Fibroblast of lung (primary cell): ENCODE data around the gene CFAP161. TPM values are rescaled to one million over a fixed set of nuclear protein-coding genes. Genes with fewer than 3 reads are reported as not detected.

Source experiments
- DNase-seq, 2 donors: peaks; one replicate each; pipeline versions ENCODE4 v3.0.0 to v3.0.0-alpha.2; 2010; ENCODE audit warnings: low read depth in 2 of 2
- H2AFZ ChIP-seq: 2 replicates; pipeline ENCODE4 v1.5.1; 2012; ENCODE audit warnings: low read length, control low read depth, inconsistent platforms
- H3K27ac ChIP-seq: 2 replicates; pipeline ENCODE4 v1.5.1; 2011; ENCODE audit warnings: low read length, control low read depth; ENCODE audit not compliant: insufficient read depth
- H3K27me3 ChIP-seq: 2 replicates; pipeline ENCODE4 v1.5.1; 2011; ENCODE audit warnings: mild to moderate bottlenecking, low read length; ENCODE audit not compliant: control insufficient read depth, insufficient read depth
- H3K36me3 ChIP-seq: 2 replicates; pipeline ENCODE4 v1.5.1; 2011; ENCODE audit warnings: low read length; ENCODE audit not compliant: control insufficient read depth, insufficient read depth
- H3K4me1 ChIP-seq: 2 replicates; pipeline ENCODE4 v1.5.1; 2011; ENCODE audit warnings: low read length; ENCODE audit not compliant: control insufficient read depth, insufficient read depth; ENCODE audit errors: extremely low read depth
- H3K4me2 ChIP-seq: 2 replicates; pipeline ENCODE4 v1.5.1; 2011; ENCODE audit warnings: low read length, control low read depth; ENCODE audit not compliant: insufficient read depth; ENCODE audit errors: extremely low read depth
- H3K4me3 ChIP-seq, 4 experiments: fragments of 200-600 bp in 1 of 4; sonication (generic) in 1 of 4; replicated peaks in 1 of 4; 2 replicates each; pipeline ENCODE4 v1.5.1; 2011 to 2016; ENCODE audit warnings: low read length in 4 of 4, low read depth in 3 of 4, mild to moderate bottlenecking in 3 of 4, control low read depth in 2 of 4, inconsistent platforms in 1 of 4, mixed read lengths in 1 of 4; ENCODE audit not compliant: insufficient read depth in 1 of 4; ENCODE audit errors: control extremely low read depth in 1 of 4
- H3K79me2 ChIP-seq: 2 replicates; pipeline ENCODE4 v1.5.1; 2012; ENCODE audit warnings: mild to moderate bottlenecking, low read length, inconsistent platforms; ENCODE audit not compliant: control insufficient read depth, insufficient read depth
- H3K9ac ChIP-seq: 2 replicates; pipeline ENCODE4 v1.5.1; 2011; ENCODE audit warnings: mild to moderate bottlenecking, low read length, control low read depth; ENCODE audit not compliant: insufficient read depth
- H3K9me3 ChIP-seq: 2 replicates; pipeline ENCODE4 v1.5.1; 2012; ENCODE audit warnings: low read depth, low read length; ENCODE audit not compliant: control insufficient read depth, insufficient read depth
- H4K20me1 ChIP-seq: 2 replicates; pipeline ENCODE4 v1.5.1; 2011; ENCODE audit warnings: low read length; ENCODE audit not compliant: control insufficient read depth, insufficient read depth; ENCODE audit errors: extremely low read depth
- EZH2 ChIP-seq: IDR thresholded peaks from 2 replicates; pipeline ENCODE4 v1.5.1; 2012; ENCODE audit warnings: low read length, control low read depth, mild to moderate bottlenecking; ENCODE audit errors: missing control alignments
- polyA plus RNA-seq, 2 donors: library from polyadenylated mRNA; depleted of rRNA in 1 of 2; stranded (reverse) in 1 of 2; unstranded in 1 of 2; fragments of >200 nt; gene quantifications; 2 replicates each; pipeline ENCODE4 v1.2.1, GENCODE V29; 2011 to 2012; ENCODE audit warnings: missing spikeins in 1 of 2
- total RNA-seq: library from RNA; depleted of rRNA; stranded (reverse); fragments of >200 nt; gene quantifications from 2 replicates; pipeline ENCODE4 v1.2.1, GENCODE V29; 2014
- TF ChIP-seq, protein P1 (sequence below), 2 donors: IDR thresholded peaks in 1 of 2; conservative IDR thresholded peaks in 1 of 2; 1 replicate in 1 of 2; 2 replicates in 1 of 2; pipeline ENCODE4 v1.5.1; 2011 to 2012; ENCODE audit warnings: low read length in 2 of 2, control low read depth in 1 of 2, inconsistent platforms in 1 of 2, low read depth in 1 of 2, mild to moderate bottlenecking in 1 of 2

The CFAP161 gene
- total and polyA plus RNA-seq, 2 donors (not counting 1 experiment from before 2014, with no cell fraction given) = 0.17 TPM; not detected in 1

DNA sequence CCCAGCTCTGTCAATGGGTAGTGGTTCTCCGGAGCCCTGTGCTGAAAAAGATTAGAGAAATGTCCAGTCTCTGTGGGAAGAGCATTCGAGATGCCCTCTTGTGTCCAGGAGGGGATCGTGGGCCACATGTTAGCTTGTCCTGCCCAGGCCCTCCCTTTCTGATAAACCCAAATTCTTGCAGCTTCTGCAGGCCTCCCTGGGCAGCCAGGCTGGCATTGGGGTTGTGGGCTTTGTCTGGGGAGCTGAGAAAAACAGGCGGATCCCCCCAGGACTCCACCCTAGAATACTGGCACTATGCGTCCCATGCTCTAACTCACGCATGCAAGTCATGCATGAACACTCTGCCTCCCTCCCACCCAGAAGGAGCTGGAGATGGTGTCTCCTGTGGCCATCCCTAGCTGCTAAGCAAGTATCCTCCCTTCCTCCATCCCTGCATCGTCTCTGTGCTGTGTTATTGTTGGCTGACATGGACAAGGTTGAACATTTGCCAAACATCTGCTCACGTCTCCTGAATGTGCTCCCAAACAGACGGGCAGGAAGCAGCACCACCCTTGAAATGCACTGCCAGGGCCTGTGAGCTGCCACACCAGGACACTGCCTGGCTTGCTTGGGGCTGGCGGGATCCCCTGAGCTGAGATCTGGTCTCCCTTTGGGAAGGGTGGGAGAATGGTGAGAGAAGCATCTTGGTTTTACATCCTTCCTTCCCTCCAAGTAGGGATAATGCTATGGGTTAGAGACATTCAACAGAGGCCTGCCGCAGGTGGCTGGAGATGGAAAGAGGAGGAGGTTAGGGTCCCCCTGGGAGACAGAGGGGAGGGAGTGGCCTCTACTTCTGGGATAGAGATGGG, 26.5 kb downstream of the CFAP161 start:
- no peak overlapping the region for H3K4me3 ChIP-seq
- no peaks in the 10 kb centered on the region for H3K9me3 ChIP-seq
- TF ChIP-seq, protein P1, sequence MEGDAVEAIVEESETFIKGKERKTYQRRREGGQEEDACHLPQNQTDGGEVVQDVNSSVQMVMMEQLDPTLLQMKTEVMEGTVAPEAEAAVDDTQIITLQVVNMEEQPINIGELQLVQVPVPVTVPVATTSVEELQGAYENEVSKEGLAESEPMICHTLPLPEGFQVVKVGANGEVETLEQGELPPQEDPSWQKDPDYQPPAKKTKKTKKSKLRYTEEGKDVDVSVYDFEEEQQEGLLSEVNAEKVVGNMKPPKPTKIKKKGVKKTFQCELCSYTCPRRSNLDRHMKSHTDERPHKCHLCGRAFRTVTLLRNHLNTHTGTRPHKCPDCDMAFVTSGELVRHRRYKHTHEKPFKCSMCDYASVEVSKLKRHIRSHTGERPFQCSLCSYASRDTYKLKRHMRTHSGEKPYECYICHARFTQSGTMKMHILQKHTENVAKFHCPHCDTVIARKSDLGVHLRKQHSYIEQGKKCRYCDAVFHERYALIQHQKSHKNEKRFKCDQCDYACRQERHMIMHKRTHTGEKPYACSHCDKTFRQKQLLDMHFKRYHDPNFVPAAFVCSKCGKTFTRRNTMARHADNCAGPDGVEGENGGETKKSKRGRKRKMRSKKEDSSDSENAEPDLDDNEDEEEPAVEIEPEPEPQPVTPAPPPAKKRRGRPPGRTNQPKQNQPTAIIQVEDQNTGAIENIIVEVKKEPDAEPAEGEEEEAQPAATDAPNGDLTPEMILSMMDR (conservative IDR thresholded peaks at IDR 0.05 in 1 of 2, IDR thresholded peaks at IDR 0.05 in 1 of 2; ENCODE audit: low read depth in 1 of 2, low read length in 2 of 2) = no peak
- H4K20me1 ChIP-seq = no peaks in the 10 kb centered on the region
- H3K27ac ChIP-seq = peak overlapping the region; percentile 39
- H3K79me2 ChIP-seq = no peaks in the 10 kb centered on the region
- peaks cover 31% of the 10 kb centered on the region for H3K4me1 ChIP-seq
- H3K36me3 ChIP-seq = no peaks in the 10 kb centered on the region
- peak overlapping the region; percentile 29 for H2AFZ ChIP-seq
- peak; percentile 68 to 97 for DNase-seq
- no peaks in the 10 kb centered on the region for H3K27me3 ChIP-seq
- H3K9ac ChIP-seq = no peak overlapping the region
- H3K4me2 ChIP-seq = peak overlapping the region; percentile 7

DNA sequence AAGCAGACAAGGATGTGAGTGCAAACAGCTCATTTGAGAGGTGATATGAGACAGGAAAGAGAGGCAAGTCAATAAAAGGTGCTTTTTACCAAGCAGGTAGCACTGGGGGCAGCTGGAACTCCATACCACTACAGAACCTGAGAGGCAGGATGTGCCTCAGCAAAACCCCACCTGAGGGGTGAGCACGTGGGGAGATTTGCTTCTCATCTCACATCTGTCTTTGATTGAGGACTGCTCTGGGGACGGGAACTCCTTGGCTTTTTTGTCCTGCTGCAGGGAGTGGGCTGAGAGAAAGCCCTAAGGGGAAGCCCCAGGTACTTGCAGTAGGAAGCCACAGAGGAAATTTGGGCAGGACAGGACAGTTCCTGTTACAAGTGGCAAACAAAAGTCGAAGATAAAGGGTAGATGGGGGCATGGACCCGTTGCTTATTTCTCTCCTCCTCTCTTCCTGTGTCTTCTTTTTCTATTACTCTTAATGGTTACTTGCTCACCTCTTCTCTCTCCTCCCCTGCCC, 27.1 kb downstream of the CFAP161 start:
- H3K9me3 ChIP-seq = no peaks in the 10 kb centered on the region
- H4K20me1 ChIP-seq = no peaks in the 10 kb centered on the region
- H3K4me3 ChIP-seq = no peak overlapping the region
- TF ChIP-seq EZH2 = no peak
- TF ChIP-seq, protein P1 (conservative IDR thresholded peaks at IDR 0.05 in 1 of 2, IDR thresholded peaks at IDR 0.05 in 1 of 2; ENCODE audit: low read depth in 1 of 2, low read length in 2 of 2) = no peak
- DNase-seq = no peak
- H2AFZ ChIP-seq = no peak overlapping the region
- H3K4me2 ChIP-seq = no peak overlapping the region
- no peaks in the 10 kb centered on the region for H3K79me2 ChIP-seq
- H3K27ac ChIP-seq = peak overlapping the region; percentile 39
- no peaks in the 10 kb centered on the region for H3K36me3 ChIP-seq
- peaks cover 31% of the 10 kb centered on the region for H3K4me1 ChIP-seq
- H3K9ac ChIP-seq = no peak overlapping the region
- H3K27me3 ChIP-seq = no peaks in the 10 kb centered on the region

DNA sequence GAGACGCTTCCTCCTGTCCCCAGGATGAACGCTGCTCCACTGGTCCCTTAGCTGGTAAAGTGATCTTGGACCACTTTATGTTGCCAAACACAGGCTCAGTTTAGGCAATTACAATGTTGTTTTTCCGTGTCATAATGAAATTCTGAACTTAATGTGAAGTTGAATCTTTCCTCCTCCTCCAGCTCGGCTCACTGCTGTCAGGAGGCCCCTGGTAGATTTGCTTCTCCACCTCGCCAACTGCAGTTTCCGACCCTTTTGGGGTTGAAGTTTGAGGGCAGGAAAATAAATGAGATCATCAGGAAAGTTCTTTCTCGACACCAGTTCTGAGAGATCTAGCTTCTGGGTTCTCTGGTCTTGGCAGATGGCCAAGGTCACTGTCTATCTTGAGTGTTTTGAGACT, 27.8 kb downstream of the CFAP161 start:
- Histone ChIP-seq H3K9me3 (no peaks in the 10 kb centered on the region), H3K9ac (no peak overlapping the region), H3K27ac (no peak overlapping the region), H3K4me1 (peaks cover 30% of the 10 kb centered on the region), H3K36me3 (no peaks in the 10 kb centered on the region), H3K4me3 (no peak overlapping the region), H3K79me2 (no peaks in the 10 kb centered on the region), H2AFZ (no peak overlapping the region), H3K4me2 (no peak overlapping the region), H4K20me1 (no peaks in the 10 kb centered on the region), H3K27me3 (no peaks in the 10 kb centered on the region)
- DNase-seq = no peak
- TF ChIP-seq, protein P1 (conservative IDR thresholded peaks at IDR 0.05 in 1 of 2, IDR thresholded peaks at IDR 0.05 in 1 of 2; ENCODE audit: low read depth in 1 of 2, low read length in 2 of 2) = no peak
- TF ChIP-seq EZH2 = no peak
